Lung (tissue), 12 donors: Measurements from ENCODE around the gene NCS1. TPM values are rescaled to one million over a fixed set of nuclear protein-coding genes. Genes with fewer than 3 reads are reported as not detected.

ENCODE experiments used
- ATAC-seq: fragments of 200-7000 bp; cut with Tn5 transposase; one replicate; pipeline ENCODE4 v1.9.1; 2020; ENCODE audit warnings: moderate number of reproducible peaks; ENCODE audit not compliant: insufficient read depth, low FRiP score
- DNase-seq, 3 donors: peaks; one replicate each; pipeline ENCODE4 v3.0.0-alpha.2; 2013 to 2017
- H3K27ac ChIP-seq, 2 donors: one replicate each; pipeline ENCODE4 v1.5.1; 2013; ENCODE audit warnings: mild to moderate bottlenecking in 2 of 2, moderate library complexity in 2 of 2, control low read depth in 1 of 2, inconsistent platforms in 1 of 2, low read depth in 1 of 2, low read length in 1 of 2
- H3K27me3 ChIP-seq, 3 donors: one replicate each; pipeline ENCODE4 v1.5.1; 2013; ENCODE audit warnings: low read length in 2 of 3; ENCODE audit not compliant: control insufficient read depth in 3 of 3, insufficient read depth in 3 of 3
- H3K36me3 ChIP-seq, 4 donors: one replicate each; pipeline ENCODE4 v1.5.1; 2013; ENCODE audit warnings: low read length in 4 of 4, mild to moderate bottlenecking in 1 of 4, moderate library complexity in 1 of 4; ENCODE audit not compliant: control insufficient read depth in 4 of 4, insufficient read depth in 4 of 4
- H3K4me1 ChIP-seq, 5 donors: one replicate each; pipeline ENCODE4 v1.5.1; 2013; ENCODE audit warnings: low read length in 5 of 5, mild to moderate bottlenecking in 2 of 5, moderate library complexity in 1 of 5; ENCODE audit not compliant: control insufficient read depth in 5 of 5, insufficient read depth in 5 of 5
- H3K4me3 ChIP-seq: one replicate; pipeline ENCODE4 v1.5.1; 2013; ENCODE audit warnings: mild to moderate bottlenecking, control low read depth, moderate library complexity
- H3K9ac ChIP-seq, 2 donors: one replicate each; pipeline ENCODE4 v1.5.1; 2013; ENCODE audit warnings: low read length in 2 of 2, control low read depth in 1 of 2; ENCODE audit not compliant: insufficient read depth in 1 of 2
- H3K9me3 ChIP-seq, 4 donors: one replicate each; pipeline ENCODE4 v1.5.1; 2013; ENCODE audit warnings: low read length in 3 of 4, mild to moderate bottlenecking in 1 of 4, moderate library complexity in 1 of 4; ENCODE audit not compliant: control insufficient read depth in 4 of 4, insufficient read depth in 3 of 4
- WGBS, 2 donors: extraction: QIAGEN DNeasy Blood & Tissue Kit; methylation state at CpG; one replicate each; pipeline ENCODE4 v1.1.7; 2013; 5-methylcytosine and 5-hydroxymethylcytosine counted together
- polyA plus RNA-seq, 2 donors: library from polyadenylated mRNA; stranded (reverse); fragments of 200-250 nt; gene quantifications; one replicate each; pipeline ENCODE4 v1.2.1, GENCODE V29; 2013
- total RNA-seq, 2 donors: library from RNA; depleted of rRNA in 1 of 2; stranded (reverse); fragments of >200 nt in 1 of 2; gene quantifications; one replicate each; pipeline ENCODE4 v1.2.1, GENCODE V29; 2014 to 2021
- TF ChIP-seq, protein P1 (sequence below): IDR thresholded peaks from 2 replicates; pipeline ENCODE4 v1.5.1; 2012; ENCODE audit warnings: mild to moderate bottlenecking; ENCODE audit errors: control extremely low read depth, extremely low read depth
- donor health status: control.
- donor health status: control.
- donor health status: Bipolar disorder and iron deficiency.
- donor health status: healthy.
- donor health status: DM: yes; HTN: yes; CAD: no.

NCS1 gene
- total and polyA plus RNA-seq, 4 donors, result 5.8 to 27.5 (median 6.5) TPM

GRCh38 chr9:130197888-130198287 lies 25.7 kb downstream of the NCS1 start:
- DNase-seq, result no peak
- H3K4me3 ChIP-seq, result no peak overlapping the region
- peaks cover 0 to 66% (median 5%) of the 10 kb centered on the region in 5 donors for H3K4me1 ChIP-seq
- H3K27me3 ChIP-seq, result no peaks in the 10 kb centered on the region
- no peak overlapping the region for H3K27ac ChIP-seq
- no peak for ATAC-seq
- TF ChIP-seq, protein P1, sequence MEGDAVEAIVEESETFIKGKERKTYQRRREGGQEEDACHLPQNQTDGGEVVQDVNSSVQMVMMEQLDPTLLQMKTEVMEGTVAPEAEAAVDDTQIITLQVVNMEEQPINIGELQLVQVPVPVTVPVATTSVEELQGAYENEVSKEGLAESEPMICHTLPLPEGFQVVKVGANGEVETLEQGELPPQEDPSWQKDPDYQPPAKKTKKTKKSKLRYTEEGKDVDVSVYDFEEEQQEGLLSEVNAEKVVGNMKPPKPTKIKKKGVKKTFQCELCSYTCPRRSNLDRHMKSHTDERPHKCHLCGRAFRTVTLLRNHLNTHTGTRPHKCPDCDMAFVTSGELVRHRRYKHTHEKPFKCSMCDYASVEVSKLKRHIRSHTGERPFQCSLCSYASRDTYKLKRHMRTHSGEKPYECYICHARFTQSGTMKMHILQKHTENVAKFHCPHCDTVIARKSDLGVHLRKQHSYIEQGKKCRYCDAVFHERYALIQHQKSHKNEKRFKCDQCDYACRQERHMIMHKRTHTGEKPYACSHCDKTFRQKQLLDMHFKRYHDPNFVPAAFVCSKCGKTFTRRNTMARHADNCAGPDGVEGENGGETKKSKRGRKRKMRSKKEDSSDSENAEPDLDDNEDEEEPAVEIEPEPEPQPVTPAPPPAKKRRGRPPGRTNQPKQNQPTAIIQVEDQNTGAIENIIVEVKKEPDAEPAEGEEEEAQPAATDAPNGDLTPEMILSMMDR, result no peak
- H3K36me3 ChIP-seq, result no peaks in the 10 kb centered on the region
- WGBS, 2 donors, result 83 to 89% methylated on average over 4 of the region's 4 CpGs
- no peaks in the 10 kb centered on the region for H3K9me3 ChIP-seq
- H3K9ac ChIP-seq, result no peak overlapping the region

DNA sequence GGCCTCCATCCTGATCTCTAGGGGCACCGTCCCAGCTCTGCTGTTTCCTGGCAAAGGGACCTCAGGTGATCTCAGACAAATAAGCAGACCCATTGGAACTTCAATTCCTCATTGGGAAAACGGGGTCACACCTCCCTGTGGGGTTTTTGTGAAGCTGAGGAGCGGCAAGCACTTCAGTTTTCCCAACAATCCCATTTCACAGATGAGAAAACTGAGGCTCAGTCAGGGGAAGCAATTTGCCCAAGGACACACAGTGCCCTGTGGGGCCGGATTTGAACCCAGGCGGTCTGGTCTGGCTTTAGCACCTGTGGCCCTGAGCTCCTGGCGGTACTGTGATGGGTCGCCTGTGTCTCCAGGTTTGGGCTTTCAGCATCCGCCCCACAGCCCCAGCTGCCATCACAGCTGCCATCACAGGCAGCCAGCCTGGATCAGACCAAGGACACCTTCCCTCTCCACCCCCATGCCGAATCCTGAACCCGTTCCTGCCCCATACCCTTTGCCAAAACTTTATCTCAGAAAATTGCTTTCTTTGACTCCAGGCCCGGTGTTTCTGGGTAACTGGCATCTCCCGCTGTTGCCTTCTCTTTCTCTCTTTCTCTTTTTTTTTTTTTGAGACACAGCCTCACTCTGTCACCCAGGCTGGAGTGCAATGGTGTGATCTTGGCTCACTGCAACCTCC lies 26.4 kb downstream of the NCS1 start:
- Histone ChIP-seq H3K4me3 (no peak overlapping the region), H3K27me3 (no peaks in the 10 kb centered on the region), H3K9me3 (no peaks in the 10 kb centered on the region), H3K4me1 (peaks cover 0 to 59% (median 5%) of the 10 kb centered on the region in 5 donors), H3K36me3 (no peaks in the 10 kb centered on the region), H3K9ac (no peak overlapping the region), H3K27ac (no peak overlapping the region)
- no peak for DNase-seq
- WGBS, 2 donors, result 85 to 94% methylated on average over 12 of the region's 12 CpGs
- no peak for ATAC-seq
- TF ChIP-seq, protein P1, result no peak

GRCh38 chr9:130199605-130200004 lies 27.4 kb downstream of the NCS1 start:
- Histone ChIP-seq H3K27me3 (no peaks in the 10 kb centered on the region), H3K27ac (no peak overlapping the region), H3K9me3 (no peaks in the 10 kb centered on the region), H3K4me3 (no peak overlapping the region), H3K36me3 (no peaks in the 10 kb centered on the region), H3K4me1 (peaks cover 0 to 49% (median 5%) of the 10 kb centered on the region in 5 donors), H3K9ac (peak overlapping the region in 1 of 2 donors; percentile 14)
- 51 to 83% methylated on average over 8 of the region's 8 CpGs for WGBS, 2 donors
- TF ChIP-seq, protein P1, result no peak
- DNase-seq, result peak; percentile 83 to 95 (median 86)
- ATAC-seq, result no peak
